HepG2 (cell line): ENCODE results near the gene ENG. TPM values are rescaled to one million over a fixed set of nuclear protein-coding genes. Genes with fewer than 3 reads are reported as not detected.

ENCODE experiments used
- ATAC-seq: fragments of 200-7000 bp; cut with Tn5 transposase; 3 replicates; pipeline ENCODE4 v1.9.1; 2020; ENCODE audit warnings: mild to moderate bottlenecking, moderate library complexity
- BruUV-seq: library from RNA; stranded (reverse); fragments of 400-500 nt; replicated peaks from 2 replicates; lab custom pipeline; 2021; lab: Mats Ljungman, UMichigan
- CTCF ChIA-PET: fragments of 300-600 bp; formaldehyde crosslinking; extraction: SDS; loops from one replicate; lab custom pipeline; 2021; ENCODE audit warnings: low total read pairs, inconsistent platforms, low intra/inter-chr PET ratio; lab: Yijun Ruan, JAX
- POLR2A ChIA-PET: fragments of 350-600 bp; sonication (Branson Sonifier 250); formaldehyde crosslinking; loops from one replicate; lab custom pipeline; 2020; ENCODE audit warnings: antibody characterized with exemption, inconsistent platforms; lab: Yijun Ruan, JAX
- DNase-seq: peaks from one replicate; pipeline ENCODE4 v3.0.0-alpha.2; 2015; ENCODE audit warnings: low spot score
- FAIRE-seq: peaks from 3 replicates; lab custom pipeline; 2011; peaks lifted over from hg19 to GRCh38; lab: Jason Lieb, UNC
- H2AFZ ChIP-seq: one replicate; pipeline ENCODE4 v1.6.1; 2011; ENCODE audit warnings: low read length, inconsistent platforms
- H3K27ac ChIP-seq: fragments of 300-600 bp; 3 replicates; pipeline ENCODE4 v1.8.0; 2011; ENCODE audit warnings: mixed run types, mild to moderate bottlenecking, mixed read lengths, low read length, inconsistent platforms; ENCODE audit not compliant: insufficient read depth; ENCODE audit errors: extremely low read length
- H3K27me3 ChIP-seq, 2 experiments: fragments of 200-600 bp in 1 of 2; 2 replicates in 1 of 2; 3 replicates in 1 of 2; pipeline versions ENCODE4 v1.6.0 to v1.8.0; 2011; ENCODE audit warnings: low read length in 2 of 2, mild to moderate bottlenecking in 2 of 2, moderate library complexity in 2 of 2, inconsistent platforms in 1 of 2; ENCODE audit not compliant: insufficient read depth in 2 of 2, control insufficient read depth in 1 of 2
- H3K36me3 ChIP-seq, 2 experiments: fragments of 200-600 bp in 1 of 2; replicated peaks in 1 of 2; 2 replicates in 1 of 2; 3 replicates in 1 of 2; pipeline versions ENCODE4 v1.5.1 to v1.8.0; 2011; ENCODE audit warnings: low read length in 2 of 2, inconsistent platforms in 1 of 2; ENCODE audit not compliant: insufficient read depth in 2 of 2, control insufficient read depth in 1 of 2
- H3K4me1 ChIP-seq: 2 replicates; pipeline ENCODE4 v1.5.1; 2012; ENCODE audit warnings: low read length, inconsistent platforms; ENCODE audit not compliant: insufficient read depth
- H3K4me2 ChIP-seq: 2 replicates; pipeline ENCODE4 v1.6.0; 2011; ENCODE audit warnings: low read depth, low read length, inconsistent platforms
- H3K4me3 ChIP-seq, 3 experiments: fragments of 200-600 bp in 1 of 3; sonication (generic), shearing (Covaris generic) in 1 of 3; replicated peaks in 1 of 3; 2 replicates each; pipeline ENCODE4 v1.5.1; 2011 to 2016; ENCODE audit warnings: low read length in 3 of 3, inconsistent platforms in 2 of 3, low read depth in 2 of 3, mild to moderate bottlenecking in 2 of 3, control low read depth in 1 of 3, mixed read lengths in 1 of 3; ENCODE audit not compliant: insufficient read depth in 1 of 3
- H3K79me2 ChIP-seq: one replicate; pipeline ENCODE4 v1.6.1; 2011; ENCODE audit warnings: low read length, inconsistent platforms; ENCODE audit not compliant: insufficient read depth
- H3K9ac ChIP-seq: 2 replicates; pipeline ENCODE4 v1.6.0; 2011; ENCODE audit warnings: mild to moderate bottlenecking, low read depth, low read length, inconsistent platforms; ENCODE audit not compliant: insufficient read depth
- H3K9me3 ChIP-seq: 2 replicates; pipeline ENCODE4 v1.5.1; 2012; ENCODE audit warnings: mild to moderate bottlenecking, low read length
- H4K20me1 ChIP-seq: 2 replicates; pipeline ENCODE4 v1.6.0; 2011; ENCODE audit warnings: inconsistent platforms, mild to moderate bottlenecking, low read length, moderate library complexity; ENCODE audit not compliant: insufficient read depth
- AGO2 ChIP-seq: fragments of 200-400 bp; formaldehyde crosslinking; optimal IDR thresholded peaks from 2 replicates; pipeline ENCODE3; 2017; ENCODE audit warnings: mild to moderate bottlenecking, low read depth, low read length, moderate library complexity
- BORCS8-MEF2B ChIP-seq: sonication (generic); formaldehyde crosslinking; IDR thresholded peaks from 2 replicates; pipeline ENCODE4 v1.8.0; 2022; ENCODE audit warnings: mild to moderate bottlenecking, missing genetic modification reagents
- CCDC6 ChIP-seq: sonication (generic); formaldehyde crosslinking; IDR thresholded peaks from 2 replicates; pipeline ENCODE4 v1.8.1; 2022; ENCODE audit warnings: mild to moderate bottlenecking, missing genetic modification reagents, moderate library complexity
- FOSL1 ChIP-seq: sonication (generic); formaldehyde crosslinking; IDR thresholded peaks from 2 replicates; pipeline ENCODE4 v1.9.0; 2021; ENCODE audit warnings: missing genetic modification reagents, borderline replicate concordance
- FOXJ3 ChIP-seq: sonication (generic); formaldehyde crosslinking; IDR thresholded peaks from 2 replicates; pipeline ENCODE4 v1.4.0; 2020; ENCODE audit warnings: missing genetic modification reagents, mild to moderate bottlenecking, borderline replicate concordance
- HNRNPH1 ChIP-seq: fragments of 200-400 bp; formaldehyde crosslinking; optimal IDR thresholded peaks from 2 replicates; pipeline ENCODE3; 2017; ENCODE audit warnings: mild to moderate bottlenecking, low read depth, low read length
- IKZF4 ChIP-seq: sonication (generic); formaldehyde crosslinking; IDR thresholded peaks from 2 replicates; pipeline ENCODE4 v1.5.1; 2020; ENCODE audit warnings: borderline replicate concordance, mild to moderate bottlenecking, low read depth, missing genetic modification reagents; ENCODE audit errors: not compliant biosample characterization
- JUND ChIP-seq: sonication (generic); formaldehyde crosslinking; IDR thresholded peaks from 2 replicates; pipeline ENCODE4 v1.8.0; 2022; ENCODE audit warnings: mild to moderate bottlenecking, missing genetic modification reagents
- SALL1 ChIP-seq: sonication (generic); formaldehyde crosslinking; IDR thresholded peaks from 2 replicates; pipeline ENCODE4 v1.8.0; 2022; ENCODE audit warnings: mild to moderate bottlenecking, missing genetic modification reagents
- SALL2 ChIP-seq: sonication (generic); formaldehyde crosslinking; IDR thresholded peaks from 2 replicates; pipeline ENCODE4 v1.8.1; 2023; ENCODE audit warnings: mild to moderate bottlenecking, missing genetic modification reagents, inconsistent platforms
- SIX4 ChIP-seq: sonication (generic); formaldehyde crosslinking; IDR thresholded peaks from 2 replicates; pipeline ENCODE4 v1.4.0; 2020; ENCODE audit warnings: missing genetic modification reagents
- SMARCE1 ChIP-seq: fragments of 450-650 bp; IDR thresholded peaks from 2 replicates; pipeline ENCODE4 v1.6.1; 2017; ENCODE audit warnings: borderline replicate concordance
- TEAD2 ChIP-seq: sonication (generic); formaldehyde crosslinking; IDR thresholded peaks from 2 replicates; pipeline ENCODE4 v1.9.0; 2021; ENCODE audit warnings: missing genetic modification reagents
- XBP1 ChIP-seq: sonication (generic); formaldehyde crosslinking; IDR thresholded peaks from 2 replicates; pipeline ENCODE4 v1.5.0; 2020; ENCODE audit warnings: missing genetic modification reagents
- ZFP36 ChIP-seq: fragments of 150-350 bp; IDR thresholded peaks from 2 replicates; pipeline ENCODE4 v1.6.1; 2018; ENCODE audit warnings: borderline replicate concordance, low read length, low read depth; ENCODE audit not compliant: partially characterized antibody
- ZNF431 ChIP-seq: sonication (generic); formaldehyde crosslinking; IDR thresholded peaks from 2 replicates; pipeline ENCODE4 v1.9.0; 2022; ENCODE audit warnings: missing genetic modification reagents, low read depth, mild to moderate bottlenecking, borderline replicate concordance
- ZNF44 ChIP-seq: sonication (generic); formaldehyde crosslinking; IDR thresholded peaks from 2 replicates; pipeline ENCODE4 v1.5.1; 2020; ENCODE audit warnings: mild to moderate bottlenecking, missing genetic modification reagents
- ZNF468 ChIP-seq: sonication (generic); formaldehyde crosslinking; IDR thresholded peaks from 2 replicates; pipeline ENCODE4 v1.8.0; 2022; ENCODE audit warnings: mild to moderate bottlenecking, moderate library complexity, missing genetic modification reagents
- ZNF558 ChIP-seq: sonication (generic); formaldehyde crosslinking; IDR thresholded peaks from 2 replicates; pipeline ENCODE4 v1.9.0; 2022; ENCODE audit warnings: mild to moderate bottlenecking, missing genetic modification reagents, borderline replicate concordance
- ZNF569 ChIP-seq: sonication (generic); formaldehyde crosslinking; IDR thresholded peaks from 2 replicates; pipeline ENCODE4 v1.5.0; 2020; ENCODE audit warnings: mild to moderate bottlenecking, missing genetic modification reagents, moderate library complexity, borderline replicate concordance
- WGBS: methylation state at CpG from one replicate; pipeline ENCODE4 v1.1.6; 2017; ENCODE audit warnings: low lambda C conversion rate; 5-methylcytosine and 5-hydroxymethylcytosine counted together
- in situ Hi-C: cut with HindIII; loops from 2 replicates; pipeline ENCODE4 v1.10.0; 2017; ENCODE audit warnings: low pct_unique_long_range_greater_than_20kb; ENCODE audit not compliant: extremely low pct_ligation_motif_present
- intact Hi-C: fragments of 100-400 bp; cut with micrococcal nuclease; formaldehyde crosslinking; loops from one replicate; pipeline ENCODE4 v1.10.0; 2022; ENCODE audit not compliant: unreplicated experiment
- polyA plus RNA-seq, 8 experiments: library from polyadenylated mRNA; depleted of rRNA in 3 of 8; stranded (reverse) in 7 of 8; unstranded in 1 of 8; fragments of >200 nt; fragmentation: Illumina TruSeq in 4 of 8; extraction: Trizol in 4 of 8; gene quantifications; 2 replicates each; pipeline versions ENCODE4 v1.2.1 to v1.2.3, GENCODE V29; 2011 to 2016; ENCODE audit warnings: low read depth in 4 of 8, missing spikeins in 1 of 8, mixed read lengths in 1 of 8; ENCODE audit not compliant: insufficient read depth in 1 of 8
- total RNA-seq, 5 experiments: library from RNA; depleted of rRNA; stranded (reverse); fragments of >200 nt; fragmentation: Illumina TruSeq; extraction: Trizol; gene quantifications; 2 replicates each; pipeline ENCODE4 v1.2.3, GENCODE V29; 2016; ENCODE audit warnings: low read depth in 1 of 5
- TF ChIP-seq, protein P1 (sequence below): sonication (generic); formaldehyde crosslinking; IDR thresholded peaks from 2 replicates; pipeline ENCODE4 v1.4.0; 2020; ENCODE audit warnings: low read depth, mild to moderate bottlenecking, missing genetic modification reagents
- TF ChIP-seq, protein P2 (sequence below): sonication (generic); formaldehyde crosslinking; IDR thresholded peaks from 2 replicates; pipeline ENCODE4 v1.9.0; 2021; ENCODE audit warnings: missing genetic modification reagents, borderline replicate concordance
- TF ChIP-seq, protein P3 (sequence below): sonication (generic); formaldehyde crosslinking; IDR thresholded peaks from 2 replicates; pipeline ENCODE4 v1.4.0; 2020; ENCODE audit warnings: mild to moderate bottlenecking, missing genetic modification reagents

The ENG gene
- total and polyA plus RNA-seq, 2 of the 13 experiments (the other 11 are each of a cell fraction or from before 2014, with no cell fraction given) = 0.02 to 1.1 TPM

DNA sequence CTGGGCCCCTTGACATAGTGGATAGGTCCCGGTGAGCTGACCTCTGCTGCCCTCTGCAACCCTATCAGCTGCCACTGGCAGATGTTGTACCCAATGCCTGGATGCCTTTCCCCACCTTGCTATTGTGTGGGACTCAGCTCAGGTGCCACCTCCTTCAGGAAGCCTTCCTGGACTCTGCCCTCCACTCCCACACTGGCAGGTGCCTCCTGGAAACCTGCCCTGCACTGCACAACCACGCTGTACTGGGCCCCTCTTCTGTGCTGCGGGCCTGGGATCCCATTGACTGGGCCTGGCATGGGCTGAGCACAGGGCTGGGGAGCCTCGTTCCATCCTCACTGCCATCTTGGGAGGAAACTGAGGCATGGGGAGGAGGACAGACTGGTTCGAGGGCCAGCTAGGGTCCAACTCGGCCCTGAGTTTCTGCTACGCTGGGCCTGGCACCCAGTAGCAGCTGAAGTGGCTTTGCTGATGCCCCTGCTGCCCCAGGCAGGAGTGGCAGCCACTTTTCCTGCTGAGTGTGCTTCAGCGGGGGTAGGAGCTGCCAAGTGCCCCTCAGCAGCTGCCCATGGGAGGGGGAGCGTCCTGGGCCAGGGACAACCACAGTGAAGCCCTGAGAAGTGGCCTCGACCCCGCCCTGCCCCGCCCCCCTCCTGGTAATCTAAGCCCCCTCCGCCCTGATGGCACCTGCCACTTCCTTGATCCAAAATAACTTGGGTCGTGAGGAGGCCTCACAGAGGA lies 21.7 kb upstream of the ENG start:
- peak; percentile 11 for ATAC-seq
- WGBS = 50% methylated on average over 6 of the region's 14 CpGs
- no peak overlapping the region for H3K9ac ChIP-seq
- no peak overlapping the region for H2AFZ ChIP-seq
- no peak for FAIRE-seq
- no peak overlapping the region for H3K27ac ChIP-seq
- intact Hi-C loops (no loop called here), in situ Hi-C loops (no loop called here)
- H3K9me3 ChIP-seq = no peaks in the 10 kb centered on the region
- no peaks in the 10 kb centered on the region for H3K27me3 ChIP-seq
- H3K4me2 ChIP-seq = peak overlapping the region; percentile 87
- peaks cover 34% of the 10 kb centered on the region for H3K4me1 ChIP-seq
- H3K36me3 ChIP-seq = no peaks in the 10 kb centered on the region; a peak in 1 of 5 replicates
- BruUV-seq = no TSS peak
- H3K4me3 ChIP-seq = peak overlapping the region; percentile 67 to 82 (median 69); a peak in 5 of 6 replicates
- CTCF ChIA-PET = no interaction called here
- no peak for DNase-seq
- H4K20me1 ChIP-seq = no peaks in the 10 kb centered on the region
- POLR2A ChIA-PET = interaction anchor here (2.1 to 2.3 kb wide), 2 partner anchors 21 to 41 kb away, joined by 6 to 11 read pairs; partner anchors contain the start of gene ST6GALNAC4
- H3K79me2 ChIP-seq = no peaks in the 10 kb centered on the region
- no peak for TF ChIP-seq SMARCE1
- TF ChIP-seq ZNF569 (CRISPR knock-in tag) = no peak
- TF ChIP-seq AGO2 = peak; percentile 13
- TF ChIP-seq XBP1 = no peak
- TF ChIP-seq, protein P1, sequence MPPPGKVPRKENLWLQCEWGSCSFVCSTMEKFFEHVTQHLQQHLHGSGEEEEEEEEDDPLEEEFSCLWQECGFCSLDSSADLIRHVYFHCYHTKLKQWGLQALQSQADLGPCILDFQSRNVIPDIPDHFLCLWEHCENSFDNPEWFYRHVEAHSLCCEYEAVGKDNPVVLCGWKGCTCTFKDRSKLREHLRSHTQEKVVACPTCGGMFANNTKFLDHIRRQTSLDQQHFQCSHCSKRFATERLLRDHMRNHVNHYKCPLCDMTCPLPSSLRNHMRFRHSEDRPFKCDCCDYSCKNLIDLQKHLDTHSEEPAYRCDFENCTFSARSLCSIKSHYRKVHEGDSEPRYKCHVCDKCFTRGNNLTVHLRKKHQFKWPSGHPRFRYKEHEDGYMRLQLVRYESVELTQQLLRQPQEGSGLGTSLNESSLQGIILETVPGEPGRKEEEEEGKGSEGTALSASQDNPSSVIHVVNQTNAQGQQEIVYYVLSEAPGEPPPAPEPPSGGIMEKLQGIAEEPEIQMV (CRISPR knock-in tag) = no peak
- TF ChIP-seq, protein P2, sequence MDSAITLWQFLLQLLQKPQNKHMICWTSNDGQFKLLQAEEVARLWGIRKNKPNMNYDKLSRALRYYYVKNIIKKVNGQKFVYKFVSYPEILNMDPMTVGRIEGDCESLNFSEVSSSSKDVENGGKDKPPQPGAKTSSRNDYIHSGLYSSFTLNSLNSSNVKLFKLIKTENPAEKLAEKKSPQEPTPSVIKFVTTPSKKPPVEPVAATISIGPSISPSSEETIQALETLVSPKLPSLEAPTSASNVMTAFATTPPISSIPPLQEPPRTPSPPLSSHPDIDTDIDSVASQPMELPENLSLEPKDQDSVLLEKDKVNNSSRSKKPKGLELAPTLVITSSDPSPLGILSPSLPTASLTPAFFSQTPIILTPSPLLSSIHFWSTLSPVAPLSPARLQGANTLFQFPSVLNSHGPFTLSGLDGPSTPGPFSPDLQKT = no peak
- TF ChIP-seq FOSL1 = no peak
- no peak for TF ChIP-seq FOXJ3
- TF ChIP-seq CCDC6 (CRISPR knock-in tag) = no peak
- TF ChIP-seq, protein P3, sequence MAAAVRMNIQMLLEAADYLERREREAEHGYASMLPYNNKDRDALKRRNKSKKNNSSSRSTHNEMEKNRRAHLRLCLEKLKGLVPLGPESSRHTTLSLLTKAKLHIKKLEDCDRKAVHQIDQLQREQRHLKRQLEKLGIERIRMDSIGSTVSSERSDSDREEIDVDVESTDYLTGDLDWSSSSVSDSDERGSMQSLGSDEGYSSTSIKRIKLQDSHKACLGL (CRISPR knock-in tag) = 0 out of 2 replicates have a peak, but pooled peaks have one; percentile 39
- no peak for TF ChIP-seq IKZF4 (CRISPR knock-in tag)
- TF ChIP-seq ZNF558 = no peak
- no peak for TF ChIP-seq SIX4 (CRISPR knock-in tag)
- no peak for TF ChIP-seq BORCS8-MEF2B (CRISPR knock-in tag)
- no peak for TF ChIP-seq SALL1 (CRISPR knock-in tag)
- no peak for TF ChIP-seq ZNF468 (CRISPR knock-in tag)
- TF ChIP-seq ZNF431 (CRISPR knock-in tag) = no peak
- no peak for TF ChIP-seq HNRNPH1
- TF ChIP-seq SALL2 (CRISPR knock-in tag) = no peak
- TF ChIP-seq ZNF44 (CRISPR knock-in tag) = no peak
- TF ChIP-seq ZFP36 = peak; percentile 13
- no peak for TF ChIP-seq TEAD2 (CRISPR knock-in tag)
- TF ChIP-seq JUND = no peak
